HEK293 (cell line): ENCODE measurements around the gene B2M.

Source experiments
- CTCF ChIP-seq: fragments of 450-650 bp; formaldehyde crosslinking; IDR thresholded peaks from 2 replicates; pipeline ENCODE4 v1.5.1; 2016; ENCODE audit warnings: missing biosample characterization, missing genetic modification characterization
- ZBTB17 ChIP-seq: fragments of 450-650 bp; formaldehyde crosslinking; IDR thresholded peaks from 2 replicates; pipeline ENCODE4 v1.5.1; 2016; ENCODE audit warnings: missing biosample characterization, missing genetic modification characterization
- ZNF510 ChIP-seq: fragments of 450-650 bp; formaldehyde crosslinking; IDR thresholded peaks from 2 replicates; pipeline ENCODE4 v1.5.1; 2018; ENCODE audit warnings: mild to moderate bottlenecking, missing genetic modification characterization, missing biosample characterization; ENCODE audit not compliant: insufficient replicate concordance
- ZNF704 ChIP-seq: fragments of 450-650 bp; formaldehyde crosslinking; IDR thresholded peaks from 2 replicates; pipeline ENCODE4 v1.5.1; 2016; ENCODE audit warnings: missing biosample characterization, missing genetic modification characterization
- ZNF768 ChIP-seq: fragments of 450-650 bp; formaldehyde crosslinking; IDR thresholded peaks from 2 replicates; pipeline ENCODE4 v1.5.1; 2018; ENCODE audit warnings: missing biosample characterization, mild to moderate bottlenecking, missing genetic modification characterization
- ZNF792 ChIP-seq: fragments of 450-650 bp; formaldehyde crosslinking; IDR thresholded peaks from 2 replicates; pipeline ENCODE4 v1.5.1; 2016; ENCODE audit warnings: missing biosample characterization, missing genetic modification characterization

GRCh38 chr15:44663410-44664308, 47.7 kb upstream of the B2M start, which contains the start of gene SPG11:
- TF ChIP-seq CTCF (tag by site-specific recombination) (peak; percentile 97), ZNF792 (tag by site-specific recombination) (no peak), ZNF768 (tag by site-specific recombination) (no peak), ZBTB17 (peak; percentile 72; the same call in 1 of the 2 replicates), ZNF704 (tag by site-specific recombination) (no peak), ZNF510 (tag by site-specific recombination) (no peak)
